NCI-H446 treated with DMSO at 0.1 percent for 48 hours (cell line): ENCODE results near the gene LSM10.
A peak's percentile ranks its signal among the peaks of the same experiment; 100 is the strongest.

ENCODE experiments used
- DNase-seq: peaks from one replicate; lab custom pipeline; 2025; lab: John Stamatoyannopoulos, UW

Gene LSM10

GRCh38 chr1:36383240-36383639, 14.5 kb downstream of the LSM10 start:
- DNase-seq = peak; percentile 25

GRCh38 chr1:36382669-36383068, 15.0 kb downstream of the LSM10 start:
- no peak for DNase-seq

- no peak for DNase-seq
Observed at GRCh38 chr1:36382231-36382630, 15.5 kb downstream of the LSM10 start.

- no peak for DNase-seq
Observed at GRCh38 chr1:36381405-36381804, 16.3 kb downstream of the LSM10 start.

GRCh38 chr1:36380782-36381181, 16.9 kb downstream of the LSM10 start:
- no peak for DNase-seq

- no peak for DNase-seq
Observed at GRCh38 chr1:36380143-36380619, 17.5 kb downstream of the LSM10 start.

GRCh38 chr1:36377791-36378492, 19.8 kb downstream of the LSM10 start:
- no peak for DNase-seq

GRCh38 chr1:36372617-36373016, 25.1 kb downstream of the LSM10 start:
- no peak for DNase-seq

GRCh38 chr1:36369061-36369861, 28.4 kb downstream of the LSM10 start:
- DNase-seq = peak; percentile 11

- no peak for DNase-seq
Observed at GRCh38 chr1:36367798-36368197, 29.9 kb downstream of the LSM10 start.

- DNase-seq = no peak
Observed at GRCh38 chr1:36367066-36367465, 30.6 kb downstream of the LSM10 start.

- peak; percentile 90 for DNase-seq
Observed at GRCh38 chr1:36366091-36366661, 31.5 kb downstream of the LSM10 start.

- DNase-seq = peak; percentile 73
Observed at GRCh38 chr1:36365381-36365780, 32.3 kb downstream of the LSM10 start.

GRCh38 chr1:36359911-36360550, 37.7 kb downstream of the LSM10 start:
- DNase-seq = peak; percentile 23

GRCh38 chr1:36359383-36359782, 38.3 kb downstream of the LSM10 start:
- no peak for DNase-seq

GRCh38 chr1:36358514-36359084, 39.1 kb downstream of the LSM10 start:
- DNase-seq = no peak

- DNase-seq = no peak
Observed at GRCh38 chr1:36355811-36356210, 41.9 kb downstream of the LSM10 start.

GRCh38 chr1:36354486-36354885, 43.2 kb downstream of the LSM10 start:
- DNase-seq = no peak

GRCh38 chr1:36352910-36353878, 44.5 kb downstream of the LSM10 start:
- DNase-seq = no peak

- DNase-seq = no peak
Observed at GRCh38 chr1:36352125-36352909, 45.4 kb downstream of the LSM10 start.
